GM19351 (cell line): ENCODE measurements around the gene HOXD9.

Source experiments
- ATAC-seq: cut with Tn5 transposase; IDR thresholded peaks from one replicate; pipeline ENCODE4 v1.9.1; 2021; ENCODE audit warnings: mild to moderate bottlenecking, moderate library complexity; ENCODE audit not compliant: unreplicated experiment

Gene HOXD9

GRCh38 chr2:176151442-176152287 is 29.1 kb downstream of the HOXD9 start, which contains the start of gene HOXD4:
Gene HOXD4 (plus strand): TSS chr2:176151550. CDS start chr2:176151634, 84 bp downstream.
- no peak for ATAC-seq

- ATAC-seq, result no peak
Measured at GRCh38 chr2:176152350-176153181, 30.0 kb downstream of the HOXD9 start.

DNA sequence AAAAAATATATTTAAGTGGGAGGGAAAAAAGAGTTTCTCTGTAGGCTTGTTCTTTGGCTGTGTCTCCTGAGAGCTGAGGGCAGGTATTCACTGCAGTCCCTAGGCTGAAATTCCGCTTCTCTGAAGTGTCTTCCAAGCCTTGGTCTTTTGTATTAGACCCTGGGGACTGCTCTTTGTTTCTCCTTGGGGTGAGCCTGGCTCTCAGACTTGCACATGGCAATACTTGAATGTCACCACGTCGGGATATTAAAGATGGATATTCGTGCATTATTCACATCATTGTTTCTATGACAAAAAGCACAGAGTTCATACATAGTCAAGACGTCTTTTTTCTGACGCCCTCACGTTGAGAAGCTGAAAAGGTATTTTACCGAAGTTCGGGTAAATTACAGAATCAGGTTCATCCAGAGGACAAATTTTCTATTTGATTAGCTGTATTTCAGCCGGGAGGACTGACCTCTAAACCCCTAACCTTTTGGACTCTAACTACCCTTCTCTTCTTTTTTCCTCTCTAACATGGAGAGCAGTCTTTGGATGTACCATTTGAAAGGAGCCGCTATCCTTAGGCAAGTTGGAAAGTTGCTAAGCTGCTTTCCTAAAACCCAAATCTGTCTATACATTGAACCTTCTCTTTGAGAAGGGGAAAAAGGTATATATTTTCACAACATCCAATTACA is 32.2 kb downstream of the HOXD9 start:
- ATAC-seq, result no peak

GRCh38 chr2:176155356-176156044 is 33.0 kb downstream of the HOXD9 start:
- no peak for ATAC-seq

DNA sequence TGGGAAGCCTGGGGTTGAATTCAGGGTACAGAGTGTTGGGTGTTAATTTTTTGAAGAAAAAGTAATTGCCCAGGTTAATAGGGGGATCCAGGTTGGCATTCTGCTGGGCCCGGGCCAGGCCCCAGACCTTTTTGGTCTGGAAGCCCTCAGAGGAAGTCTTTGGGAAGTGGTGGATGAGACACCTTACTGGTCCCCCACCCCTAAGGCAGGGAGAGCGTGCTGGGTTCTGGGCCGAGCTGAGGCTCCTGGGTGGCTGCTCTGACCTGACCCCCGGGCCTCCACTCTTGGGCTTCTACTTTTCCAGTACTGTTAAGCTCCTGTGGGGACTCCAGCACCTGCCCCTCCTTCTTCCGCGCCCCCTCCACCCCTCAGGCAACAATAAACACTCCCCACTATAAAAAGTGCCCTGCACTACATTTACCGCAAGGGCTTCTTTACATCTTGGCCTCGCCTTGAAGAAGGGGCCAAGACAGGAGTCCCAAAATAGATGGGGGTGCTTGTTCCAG is 33.8 kb downstream of the HOXD9 start:
- ATAC-seq, result no peak

GRCh38 chr2:176156807-176157498 is 34.4 kb downstream of the HOXD9 start, which contains the start of gene HOXD3:
Gene HOXD3 (plus strand): TSS chr2:176157307. CDS start chr2:176169115, 11,808 bp downstream.
- no peak for ATAC-seq

DNA sequence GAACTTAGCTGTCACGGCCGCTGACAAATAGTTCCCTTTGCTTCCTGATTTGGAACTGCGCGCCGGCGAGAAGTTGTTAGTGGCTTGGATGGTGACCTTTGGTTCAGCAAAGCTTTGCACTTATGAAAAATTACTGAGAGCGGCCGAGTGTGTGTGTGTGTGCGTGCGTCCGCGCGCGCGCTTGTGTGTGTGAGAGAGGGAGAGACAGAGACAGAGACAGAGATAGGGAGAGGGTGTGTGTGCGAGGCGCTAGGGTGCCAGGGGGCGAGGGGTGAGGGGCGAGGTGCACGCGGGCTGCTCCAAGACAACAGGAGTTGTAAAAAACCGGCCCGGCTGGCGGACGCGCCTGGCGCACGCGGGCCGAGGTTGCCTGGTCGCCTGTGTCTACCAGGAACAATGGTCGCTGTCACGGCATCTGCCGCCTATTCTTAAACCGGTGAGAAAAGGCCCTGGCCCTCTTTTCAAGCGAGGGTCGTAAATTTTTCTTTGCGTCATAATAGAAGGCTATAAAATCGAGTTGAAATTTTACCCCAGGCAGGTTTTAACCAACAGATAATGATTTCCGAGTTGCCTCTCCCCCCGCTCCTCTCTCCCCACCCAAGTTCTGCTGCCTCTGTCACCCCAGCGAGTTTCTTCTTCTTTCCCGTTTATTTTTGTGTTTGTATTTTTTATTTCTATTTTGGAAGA is 35.1 kb downstream of the HOXD9 start:
- no peak for ATAC-seq

DNA sequence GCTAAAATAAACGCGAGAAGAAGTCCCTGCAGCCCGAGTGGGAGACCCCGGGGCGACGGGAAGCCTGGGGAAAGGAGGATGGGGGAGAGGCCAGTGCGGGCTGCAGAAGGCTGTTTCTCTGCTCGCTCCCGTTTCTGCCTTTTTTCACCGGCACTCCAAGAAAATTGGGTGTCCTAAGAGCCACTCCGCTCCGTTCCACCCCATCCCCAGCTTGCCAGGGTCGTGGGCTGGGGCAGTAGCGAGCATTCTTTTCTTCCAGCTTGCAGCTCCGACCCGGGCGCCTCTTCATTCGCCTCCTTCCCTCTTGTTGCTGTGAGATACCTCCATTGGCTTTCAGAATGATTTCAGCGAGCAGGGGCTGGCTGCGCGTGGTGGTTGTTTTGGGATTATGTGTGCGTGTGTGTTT is 35.7 kb downstream of the HOXD9 start:
- ATAC-seq, result no peak

GRCh38 chr2:176158855-176159662 is 36.5 kb downstream of the HOXD9 start:
- ATAC-seq, result no peak

- ATAC-seq, result no peak
Measured at GRCh38 chr2:176159663-176160250, 37.2 kb downstream of the HOXD9 start.

DNA sequence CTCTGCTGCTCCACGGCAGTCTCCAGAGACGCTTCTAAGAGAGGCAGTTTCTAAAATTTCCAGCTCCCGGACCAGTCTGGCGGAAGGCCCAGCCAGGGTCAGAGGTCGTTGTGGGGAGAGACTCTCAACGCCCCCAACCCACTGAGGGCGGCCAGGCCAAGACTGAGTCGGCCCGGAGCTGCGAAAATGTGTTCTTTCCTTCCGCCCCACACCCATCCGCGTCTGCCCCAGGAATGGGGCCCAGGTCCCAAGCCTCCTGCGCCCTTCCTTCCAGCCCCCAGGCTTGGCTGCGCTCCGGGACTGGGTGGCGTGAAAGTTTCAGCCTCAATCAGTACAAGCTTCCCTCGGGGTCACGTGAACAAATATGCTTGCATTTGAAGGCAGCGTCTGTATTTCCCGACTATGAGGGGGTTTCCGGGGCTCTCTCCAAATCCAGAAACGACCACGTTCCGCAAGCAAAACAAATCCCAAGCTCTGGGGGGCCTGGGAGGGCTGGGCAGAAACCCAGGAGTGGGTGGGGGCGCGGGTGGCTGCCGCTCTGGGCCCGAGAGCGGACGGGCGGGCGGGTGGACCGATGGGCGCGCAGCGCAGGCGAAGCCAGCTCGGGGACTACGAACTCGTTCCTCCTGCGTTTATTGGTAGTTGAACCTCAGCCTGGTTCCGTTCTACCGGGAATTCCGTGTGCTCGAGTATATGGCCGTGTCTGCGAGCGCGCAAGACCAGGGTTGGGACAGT is 37.9 kb downstream of the HOXD9 start:
- no peak for ATAC-seq

DNA sequence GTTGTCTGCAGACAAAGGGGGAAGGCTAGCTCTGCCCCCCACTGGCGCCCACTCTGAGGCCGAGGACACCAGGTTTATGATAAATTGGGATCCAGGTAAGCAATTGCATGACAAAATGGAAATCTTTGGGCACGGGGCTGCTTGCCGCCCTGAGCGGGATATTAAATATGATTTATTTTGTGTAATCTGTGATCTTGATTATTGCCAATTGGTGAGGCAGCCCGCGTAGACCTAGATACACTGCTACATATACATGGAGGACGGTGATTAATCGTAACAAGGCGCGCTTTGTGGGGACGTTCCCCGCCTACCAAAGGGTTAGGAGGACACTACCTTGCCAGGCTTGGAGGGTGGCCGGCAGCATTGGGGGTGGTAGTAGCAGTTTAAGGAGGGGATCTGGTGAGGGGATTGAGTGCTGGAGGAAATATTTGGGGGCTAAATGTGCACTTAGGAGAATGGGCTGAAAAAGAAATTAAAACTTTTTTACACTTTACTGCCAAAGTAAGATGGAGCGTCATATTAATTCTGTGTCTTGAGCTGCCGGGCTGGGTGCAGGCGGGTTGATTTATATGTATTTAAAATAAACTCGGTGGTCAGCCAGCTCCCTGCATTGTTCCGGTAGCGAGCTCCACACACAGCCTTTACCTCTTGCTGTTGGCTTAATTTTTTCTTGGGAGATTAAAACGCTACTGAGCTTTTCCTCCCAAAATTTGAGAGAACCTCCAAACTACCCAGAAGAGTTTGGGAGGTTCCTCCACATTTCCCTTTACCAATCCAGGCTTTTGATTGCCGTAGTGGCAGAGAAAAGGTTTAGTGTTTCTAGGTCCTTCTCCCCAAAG is 38.7 kb downstream of the HOXD9 start:
- ATAC-seq, result no peak

DNA sequence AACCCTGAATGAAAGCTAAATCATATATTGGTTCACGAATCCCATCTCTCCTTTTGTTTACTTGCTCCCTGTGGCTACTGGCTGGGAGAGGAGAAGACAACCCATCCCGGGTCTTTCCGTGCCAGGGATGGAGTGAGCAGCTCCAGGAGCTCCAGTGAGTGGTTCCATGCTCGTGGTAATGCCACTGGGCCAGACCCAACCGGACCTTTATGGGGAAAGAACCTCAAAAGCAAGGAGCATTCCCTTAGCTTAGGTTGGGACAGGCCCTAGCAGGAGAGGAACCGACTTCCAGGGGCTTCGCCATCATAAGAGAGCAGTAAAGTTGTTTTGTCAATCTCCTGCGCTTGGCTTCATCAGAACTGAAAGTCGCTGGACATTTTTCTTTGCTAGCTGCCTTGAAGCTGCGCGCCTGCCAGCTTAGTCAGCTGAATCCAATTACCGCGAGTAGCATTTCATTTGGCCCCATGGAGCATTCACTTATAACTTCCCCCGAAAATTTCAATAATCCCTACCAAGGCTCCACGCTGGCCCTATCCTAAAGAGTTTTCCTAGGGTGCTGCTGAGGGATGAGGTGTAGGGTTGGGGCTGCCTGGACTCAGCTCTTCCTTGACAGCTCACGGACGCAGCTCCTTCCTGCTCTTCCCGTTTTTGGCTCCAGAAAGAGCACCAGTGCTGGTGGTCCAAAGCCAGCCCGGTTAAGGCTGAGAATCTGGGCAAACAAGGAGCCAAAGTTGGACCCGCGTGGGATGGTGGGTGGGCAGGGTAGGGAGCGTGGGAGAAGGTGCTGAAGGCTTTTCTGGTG is 39.5 kb downstream of the HOXD9 start:
- ATAC-seq, result no peak

DNA sequence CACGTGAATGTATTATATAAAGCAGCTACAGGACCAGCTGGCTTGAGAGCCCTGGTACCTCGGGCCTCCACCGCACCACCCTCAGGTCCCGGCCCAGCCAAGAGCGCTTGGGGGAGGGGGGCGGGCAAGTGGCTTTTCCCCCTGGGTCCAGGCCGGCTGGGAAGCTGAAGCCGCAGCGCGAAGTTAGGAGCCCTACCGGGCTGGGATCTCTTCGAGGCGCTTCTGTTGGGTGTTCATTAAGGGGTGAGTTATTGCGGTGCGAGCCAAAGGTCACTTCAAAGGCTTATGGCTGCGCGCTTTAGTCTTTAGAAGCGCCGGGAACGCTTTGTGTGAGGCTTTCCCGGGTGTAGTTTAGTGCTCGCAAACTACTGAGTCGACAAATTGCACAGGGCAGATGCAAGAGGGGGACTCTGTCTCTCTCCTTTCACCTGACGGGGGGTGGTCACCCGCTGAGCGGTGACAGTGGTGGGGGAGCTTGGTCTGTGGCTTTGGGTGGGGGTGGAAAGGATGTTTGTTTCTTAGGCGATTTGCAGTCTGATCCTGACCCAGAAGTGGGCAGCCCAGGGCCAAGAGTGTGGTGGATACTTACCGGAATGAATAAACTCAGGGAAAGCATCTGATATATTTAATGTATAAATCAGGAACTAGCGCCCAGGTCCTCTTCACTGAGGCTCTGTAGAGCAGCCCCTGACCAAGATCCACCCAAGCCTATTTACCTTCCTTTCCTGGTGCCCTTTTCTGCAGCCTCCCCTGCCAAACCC is 40.6 kb downstream of the HOXD9 start:
- ATAC-seq, result no peak

- no peak for ATAC-seq
Measured at GRCh38 chr2:176163672-176164056, 41.1 kb downstream of the HOXD9 start.
